ENCODE measurements around the gene CNN1. TPM values are rescaled to one million over a fixed set of nuclear protein-coding genes. Genes with fewer than 3 reads are reported as not detected.
A peak's percentile ranks its signal among the peaks of the same experiment; 100 is the strongest.

CNN1 gene
- polyA plus RNA-seq, 1 of the 3 experiments (the other 2 are of a cell fraction): 4.6 TPM

DNA sequence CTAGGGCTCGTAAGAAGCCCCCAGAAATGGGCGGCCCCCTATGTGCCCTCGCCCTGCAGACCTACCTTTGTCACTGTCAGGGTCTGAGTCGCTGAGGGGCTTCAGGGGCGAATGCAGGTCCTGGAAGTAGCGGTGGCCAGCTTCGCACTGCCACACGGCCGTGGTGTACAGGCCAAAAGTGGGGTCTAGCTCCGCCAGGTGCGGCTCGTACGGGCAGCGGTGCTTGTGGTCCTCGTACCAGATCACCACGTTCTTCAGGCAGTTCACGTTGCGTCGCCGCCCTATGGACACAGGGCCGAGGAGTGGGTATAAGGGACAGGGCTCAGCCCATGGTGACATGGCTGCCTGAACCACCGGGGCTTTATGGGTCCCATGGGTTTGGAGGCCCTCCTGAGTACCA, 42.8 kb upstream of the CNN1 start:
- Histone ChIP-seq H3K9me2 (no peaks in the 10 kb centered on the region), H4K20me1 (ENCODE audit: insufficient read depth) (peaks cover 8% of the 10 kb centered on the region; the same call in 1 of the 2 replicates), H3K9ac (no peak overlapping the region), H3F3A (replicated peaks; ENCODE audit: insufficient read depth) (no peaks in the 10 kb centered on the region), H3K79me2 (ENCODE audit: insufficient read depth) (no peaks in the 10 kb centered on the region), H3K36me3 (replicated peaks in 1 of 2; ENCODE audit: control insufficient read depth in 1 of 2, insufficient read depth in 2 of 2, low read length in 1 of 2) (peaks cover 0 to 10% of the 10 kb centered on the region in 2 experiments), H2AFZ (ENCODE audit: low read depth) (no peak overlapping the region), H3K4me1 (ENCODE audit: control insufficient read depth in 1 of 2, insufficient read depth in 2 of 2, low read depth in 1 of 2, low read length in 1 of 2) (peaks cover 0 to 3% of the 10 kb centered on the region in 2 experiments; a peak in 1 of 4 replicates), H3K27ac (ENCODE audit: low read depth in 2 of 2, low read length in 1 of 2) (no peak overlapping the region), H3K4me3 (ENCODE audit: low read depth in 2 of 2, low read length in 1 of 2) (no peak overlapping the region), H3K27me3 (ENCODE audit: insufficient read depth) (no peaks in the 10 kb centered on the region), H3K4me2 (no peak overlapping the region), H3K9me3 (no peaks in the 10 kb centered on the region)
- DNase-seq: peak; percentile 12
- WGBS (ENCODE audit: low lambda C conversion rate): 96% methylated on average over 13 of the region's 22 CpGs
- POLR2A ChIA-PET: no interaction called here
- TF ChIP-seq SMC3 (IDR thresholded peaks at IDR 0.05; ENCODE audit: low read depth, low read length) (no peak), FOXJ3 (CRISPR knock-in tag; IDR thresholded peaks at IDR 0.05) (no peak)
- CTCF ChIA-PET: interaction anchor here (0.6 to 5.0 kb wide), 13 partner anchors 10 to 92 kb away, joined by 3 to 57 read pairs (median 4); partner anchors contain the start of genes ELAVL3 and ZNF653

DNA sequence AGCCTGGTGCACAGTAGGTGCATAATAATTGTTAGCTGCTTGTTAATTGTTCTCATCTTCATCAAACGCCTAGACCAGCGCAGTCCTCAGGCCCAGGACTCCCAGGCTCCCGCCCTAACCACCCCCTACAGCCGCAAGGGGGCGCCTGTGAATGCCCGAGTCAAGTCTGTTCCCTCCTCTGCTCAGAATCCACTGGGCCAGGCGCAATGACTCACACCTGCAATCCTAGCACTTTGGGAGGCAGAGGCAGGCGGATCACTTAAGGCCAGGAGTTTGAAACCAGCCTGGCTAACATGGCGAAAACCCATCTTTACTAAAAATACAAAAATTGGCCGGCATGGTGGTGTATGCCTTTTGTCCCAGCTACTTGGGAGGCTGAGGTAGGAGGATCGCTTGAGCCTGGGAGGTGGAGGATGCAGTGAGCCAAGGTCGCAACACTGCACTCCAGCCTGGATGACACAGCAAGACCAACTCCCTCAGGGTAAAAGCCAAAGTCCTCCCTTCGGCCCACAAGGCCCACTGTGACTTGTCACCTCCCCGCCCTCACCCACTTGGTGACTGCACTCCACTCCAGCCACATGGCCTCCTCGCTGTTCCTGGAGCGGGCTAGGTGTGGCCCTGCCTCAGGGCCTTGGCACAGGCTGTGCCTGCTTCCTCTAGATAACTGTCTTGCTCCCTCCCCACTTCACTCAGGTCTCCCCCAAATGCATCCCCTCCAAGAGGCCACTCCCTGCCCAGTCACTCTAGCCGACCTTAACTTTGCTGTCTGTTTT, 42.1 kb upstream of the CNN1 start:
- peak; percentile 88 for DNase-seq
- H3K9me3 ChIP-seq: no peaks in the 10 kb centered on the region
- H3K9me2 ChIP-seq: no peaks in the 10 kb centered on the region
- peaks cover 0 to 10% of the 10 kb centered on the region in 2 experiments for H3K36me3 ChIP-seq (replicated peaks in 1 of 2; ENCODE audit: control insufficient read depth in 1 of 2, insufficient read depth in 2 of 2, low read length in 1 of 2)
- H3K27ac ChIP-seq (ENCODE audit: low read depth in 2 of 2, low read length in 1 of 2): no peak overlapping the region
- H4K20me1 ChIP-seq (ENCODE audit: insufficient read depth): peaks cover 8% of the 10 kb centered on the region; the same call in 1 of the 2 replicates
- H3F3A ChIP-seq (replicated peaks; ENCODE audit: insufficient read depth): no peaks in the 10 kb centered on the region
- WGBS (ENCODE audit: low lambda C conversion rate): 47% methylated on average over 11 of the region's 17 CpGs
- H2AFZ ChIP-seq (ENCODE audit: low read depth): no peak overlapping the region
- no peak overlapping the region for H3K4me2 ChIP-seq
- CTCF ChIA-PET: interaction anchor here (0.5 to 5.0 kb wide), 20 partner anchors 9 to 782 kb away, joined by 3 to 57 read pairs (median 3); partner anchors contain the start of genes ELAVL3 and ZNF653
- H3K4me3 ChIP-seq (ENCODE audit: low read depth in 2 of 2, low read length in 1 of 2): no peak overlapping the region; a peak in 1 of 4 replicates
- no peaks in the 10 kb centered on the region for H3K79me2 ChIP-seq (ENCODE audit: insufficient read depth)
- H3K27me3 ChIP-seq (ENCODE audit: insufficient read depth): no peaks in the 10 kb centered on the region
- POLR2A ChIA-PET: no interaction called here
- H3K9ac ChIP-seq: no peak overlapping the region
- peaks cover 0 to 3% of the 10 kb centered on the region in 2 experiments; a peak in 1 of 4 replicates for H3K4me1 ChIP-seq (ENCODE audit: control insufficient read depth in 1 of 2, insufficient read depth in 2 of 2, low read depth in 1 of 2, low read length in 1 of 2)
- TF ChIP-seq EP300 (IDR thresholded peaks at IDR 0.05; ENCODE audit: borderline replicate concordance in 1 of 2, low read depth in 1 of 2, low read length in 1 of 2) (no peak), POLR2AphosphoS5 (IDR thresholded peaks at IDR 0.05; ENCODE audit: low read depth, low read length) (no peak), MXI1 (IDR thresholded peaks at IDR 0.05; ENCODE audit: low read depth, low read length) (no peak), YY1 (IDR thresholded peaks at IDR 0.05; ENCODE audit: low read depth) (no peak), GATA2 (CRISPR knock-in tag; IDR thresholded peaks at IDR 0.05) (no peak), NFIC (IDR thresholded peaks at IDR 0.05; ENCODE audit: borderline replicate concordance) (no peak), RXRA (IDR thresholded peaks at IDR 0.05; ENCODE audit: borderline replicate concordance, low read depth) (no peak), FOSL2 (IDR thresholded peaks at IDR 0.05; ENCODE audit: borderline replicate concordance, low read depth) (peak; percentile 81), FOXJ3 (CRISPR knock-in tag; IDR thresholded peaks at IDR 0.05) (no peak; the same call in 1 of the 2 replicates), RFX5 (IDR thresholded peaks at IDR 0.05; ENCODE audit: low read length) (no peak), EZH2phosphoT487 (IDR thresholded peaks at IDR 0.05; ENCODE audit: borderline replicate concordance, low read depth) (no peak), SMC3 (IDR thresholded peaks at IDR 0.05; ENCODE audit: low read depth, low read length) (peak; percentile 68), ELF1 (IDR thresholded peaks at IDR 0.05) (no peak), RAD21 (IDR thresholded peaks at IDR 0.05; ENCODE audit: low read length) (peak; percentile 59), FOXM1 (IDR thresholded peaks at IDR 0.05; ENCODE audit: low read depth) (no peak), GABPA (IDR thresholded peaks at IDR 0.05; ENCODE audit: low read depth) (no peak), MEF2A (IDR thresholded peaks at IDR 0.05; ENCODE audit: borderline replicate concordance, low read depth) (no peak), TAF1 (IDR thresholded peaks at IDR 0.05; ENCODE audit: borderline replicate concordance, low read depth, low read length) (no peak)
- TF ChIP-seq, protein P1, sequence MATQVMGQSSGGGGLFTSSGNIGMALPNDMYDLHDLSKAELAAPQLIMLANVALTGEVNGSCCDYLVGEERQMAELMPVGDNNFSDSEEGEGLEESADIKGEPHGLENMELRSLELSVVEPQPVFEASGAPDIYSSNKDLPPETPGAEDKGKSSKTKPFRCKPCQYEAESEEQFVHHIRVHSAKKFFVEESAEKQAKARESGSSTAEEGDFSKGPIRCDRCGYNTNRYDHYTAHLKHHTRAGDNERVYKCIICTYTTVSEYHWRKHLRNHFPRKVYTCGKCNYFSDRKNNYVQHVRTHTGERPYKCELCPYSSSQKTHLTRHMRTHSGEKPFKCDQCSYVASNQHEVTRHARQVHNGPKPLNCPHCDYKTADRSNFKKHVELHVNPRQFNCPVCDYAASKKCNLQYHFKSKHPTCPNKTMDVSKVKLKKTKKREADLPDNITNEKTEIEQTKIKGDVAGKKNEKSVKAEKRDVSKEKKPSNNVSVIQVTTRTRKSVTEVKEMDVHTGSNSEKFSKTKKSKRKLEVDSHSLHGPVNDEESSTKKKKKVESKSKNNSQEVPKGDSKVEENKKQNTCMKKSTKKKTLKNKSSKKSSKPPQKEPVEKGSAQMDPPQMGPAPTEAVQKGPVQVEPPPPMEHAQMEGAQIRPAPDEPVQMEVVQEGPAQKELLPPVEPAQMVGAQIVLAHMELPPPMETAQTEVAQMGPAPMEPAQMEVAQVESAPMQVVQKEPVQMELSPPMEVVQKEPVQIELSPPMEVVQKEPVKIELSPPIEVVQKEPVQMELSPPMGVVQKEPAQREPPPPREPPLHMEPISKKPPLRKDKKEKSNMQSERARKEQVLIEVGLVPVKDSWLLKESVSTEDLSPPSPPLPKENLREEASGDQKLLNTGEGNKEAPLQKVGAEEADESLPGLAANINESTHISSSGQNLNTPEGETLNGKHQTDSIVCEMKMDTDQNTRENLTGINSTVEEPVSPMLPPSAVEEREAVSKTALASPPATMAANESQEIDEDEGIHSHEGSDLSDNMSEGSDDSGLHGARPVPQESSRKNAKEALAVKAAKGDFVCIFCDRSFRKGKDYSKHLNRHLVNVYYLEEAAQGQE (IDR thresholded peaks at IDR 0.05; ENCODE audit: low read depth, low read length): no peak
- TF ChIP-seq, protein P2, sequence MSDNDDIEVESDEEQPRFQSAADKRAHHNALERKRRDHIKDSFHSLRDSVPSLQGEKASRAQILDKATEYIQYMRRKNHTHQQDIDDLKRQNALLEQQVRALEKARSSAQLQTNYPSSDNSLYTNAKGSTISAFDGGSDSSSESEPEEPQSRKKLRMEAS (IDR thresholded peaks at IDR 0.05; ENCODE audit: low read depth): no peak
- TF ChIP-seq, protein P3, sequence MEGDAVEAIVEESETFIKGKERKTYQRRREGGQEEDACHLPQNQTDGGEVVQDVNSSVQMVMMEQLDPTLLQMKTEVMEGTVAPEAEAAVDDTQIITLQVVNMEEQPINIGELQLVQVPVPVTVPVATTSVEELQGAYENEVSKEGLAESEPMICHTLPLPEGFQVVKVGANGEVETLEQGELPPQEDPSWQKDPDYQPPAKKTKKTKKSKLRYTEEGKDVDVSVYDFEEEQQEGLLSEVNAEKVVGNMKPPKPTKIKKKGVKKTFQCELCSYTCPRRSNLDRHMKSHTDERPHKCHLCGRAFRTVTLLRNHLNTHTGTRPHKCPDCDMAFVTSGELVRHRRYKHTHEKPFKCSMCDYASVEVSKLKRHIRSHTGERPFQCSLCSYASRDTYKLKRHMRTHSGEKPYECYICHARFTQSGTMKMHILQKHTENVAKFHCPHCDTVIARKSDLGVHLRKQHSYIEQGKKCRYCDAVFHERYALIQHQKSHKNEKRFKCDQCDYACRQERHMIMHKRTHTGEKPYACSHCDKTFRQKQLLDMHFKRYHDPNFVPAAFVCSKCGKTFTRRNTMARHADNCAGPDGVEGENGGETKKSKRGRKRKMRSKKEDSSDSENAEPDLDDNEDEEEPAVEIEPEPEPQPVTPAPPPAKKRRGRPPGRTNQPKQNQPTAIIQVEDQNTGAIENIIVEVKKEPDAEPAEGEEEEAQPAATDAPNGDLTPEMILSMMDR (IDR thresholded peaks at IDR 0.05): peak; percentile 89
